GM18520 (cell line): ENCODE results near the gene MAMDC4.
A peak's percentile ranks its signal among the peaks of the same experiment; 100 is the strongest.

Source experiments
- ATAC-seq: cut with Tn5 transposase; IDR thresholded peaks from one replicate; pipeline ENCODE4 v1.9.1; 2021; ENCODE audit not compliant: unreplicated experiment

The MAMDC4 gene

GRCh38 chr9:136885950-136886578, 33.9 kb downstream of the MAMDC4 start, which contains the start of gene TRAF2:
TSS of gene TRAF2 (plus strand) at chr9:136886516. CDS start at chr9:136898741, 12,225 bp downstream.
- peak; percentile 80 for ATAC-seq

GRCh38 chr9:136886610-136887597, 34.8 kb downstream of the MAMDC4 start:
- peak; percentile 15 for ATAC-seq

GRCh38 chr9:136888454-136888853, 36.3 kb downstream of the MAMDC4 start:
- no peak for ATAC-seq

- ATAC-seq, result no peak
Measured at GRCh38 chr9:136889858-136890257, 37.7 kb downstream of the MAMDC4 start.

- no peak for ATAC-seq
Measured at GRCh38 chr9:136890661-136891060, 38.5 kb downstream of the MAMDC4 start.

- ATAC-seq, result no peak
Measured at GRCh38 chr9:136896027-136896426, 43.9 kb downstream of the MAMDC4 start.

- no peak for ATAC-seq
Measured at GRCh38 chr9:136898483-136899100, 46.4 kb downstream of the MAMDC4 start.

- no peak for ATAC-seq
Measured at GRCh38 chr9:136899196-136899595, 47.0 kb downstream of the MAMDC4 start.

- no peak for ATAC-seq
Measured at GRCh38 chr9:136900556-136900955, 48.4 kb downstream of the MAMDC4 start.

GRCh38 chr9:136900988-136901515, 48.9 kb downstream of the MAMDC4 start:
- ATAC-seq, result no peak

GRCh38 chr9:136901516-136902258, 49.5 kb downstream of the MAMDC4 start:
- peak; percentile 24 for ATAC-seq

- ATAC-seq, result peak; percentile 40
Measured at GRCh38 chr9:136902259-136902821, 50.2 kb downstream of the MAMDC4 start.

GRCh38 chr9:136903041-136903554, 51.0 kb downstream of the MAMDC4 start:
- ATAC-seq, result no peak

GRCh38 chr9:136906266-136906665, 54.1 kb downstream of the MAMDC4 start:
- no peak for ATAC-seq

- no peak for ATAC-seq
Measured at GRCh38 chr9:136907011-136907914, 55.1 kb downstream of the MAMDC4 start.
